ENCODE results near the gene WDR48.

Gene WDR48

GRCh38 chr3:39063143-39063542, 11.3 kb downstream of the WDR48 start:
- DNase-seq (ENCODE audit: low read depth, low spot score) = no peak

- no peak for DNase-seq (ENCODE audit: low read depth, low spot score)
Observed at GRCh38 chr3:39064646-39065045, 12.8 kb downstream of the WDR48 start.

- no peak for DNase-seq (ENCODE audit: low read depth, low spot score)
Observed at GRCh38 chr3:39065197-39065596, 13.4 kb downstream of the WDR48 start.

- DNase-seq (ENCODE audit: low read depth, low spot score) = no peak
Observed at GRCh38 chr3:39067286-39067685, 15.5 kb downstream of the WDR48 start.

- DNase-seq (ENCODE audit: low read depth, low spot score) = no peak
Observed at GRCh38 chr3:39068556-39068955, 16.7 kb downstream of the WDR48 start.

- DNase-seq (ENCODE audit: low read depth, low spot score) = no peak
Observed at GRCh38 chr3:39075910-39076309, 24.1 kb downstream of the WDR48 start.

GRCh38 chr3:39079530-39079929, 27.7 kb downstream of the WDR48 start:
- DNase-seq (ENCODE audit: low read depth, low spot score) = no peak

GRCh38 chr3:39080026-39080425, 28.2 kb downstream of the WDR48 start:
- DNase-seq (ENCODE audit: low read depth, low spot score) = no peak

GRCh38 chr3:39082666-39083313, 31.0 kb downstream of the WDR48 start:
- DNase-seq (ENCODE audit: low read depth, low spot score) = no peak

- DNase-seq (ENCODE audit: low read depth, low spot score) = no peak
Observed at GRCh38 chr3:39086144-39086543, 34.3 kb downstream of the WDR48 start.

GRCh38 chr3:39088456-39088855, 36.6 kb downstream of the WDR48 start:
- no peak for DNase-seq (ENCODE audit: low read depth, low spot score)

GRCh38 chr3:39088889-39089288, 37.1 kb downstream of the WDR48 start:
- no peak for DNase-seq (ENCODE audit: low read depth, low spot score)

GRCh38 chr3:39090922-39091321, 39.1 kb downstream of the WDR48 start:
- DNase-seq (ENCODE audit: low read depth, low spot score) = no peak

GRCh38 chr3:39094851-39095677, 43.2 kb downstream of the WDR48 start:
- no peak for DNase-seq (ENCODE audit: low read depth, low spot score)

GRCh38 chr3:39095778-39096177, 44.0 kb downstream of the WDR48 start:
- no peak for DNase-seq (ENCODE audit: low read depth, low spot score)

- DNase-seq (ENCODE audit: low read depth, low spot score) = no peak
Observed at GRCh38 chr3:39096775-39097174, 45.0 kb downstream of the WDR48 start.

- no peak for DNase-seq (ENCODE audit: low read depth, low spot score)
Observed at GRCh38 chr3:39097716-39098472, 46.1 kb downstream of the WDR48 start.

GRCh38 chr3:39098473-39099000, 46.7 kb downstream of the WDR48 start:
- DNase-seq (ENCODE audit: low read depth, low spot score) = no peak

GRCh38 chr3:39099242-39099641, 47.4 kb downstream of the WDR48 start:
- no peak for DNase-seq (ENCODE audit: low read depth, low spot score)

- DNase-seq (ENCODE audit: low read depth, low spot score) = no peak
Observed at GRCh38 chr3:39099738-39100499, 48.1 kb downstream of the WDR48 start.

- no peak for DNase-seq (ENCODE audit: low read depth, low spot score)
Observed at GRCh38 chr3:39100500-39100886, 48.7 kb downstream of the WDR48 start.

Measured in iPS DF 19.7 (cell line).